Measurements from ENCODE around the gene MFN1.
A peak's percentile ranks its signal among the peaks of the same experiment; 100 is the strongest.

Gene MFN1

GRCh38 chr3:179347345-179348194 is at the start of gene MFN1:
MFN1 (plus strand) TSS chr3:179347709; CDS start chr3:179348852, 1,143 bp downstream.
- peak within 1 kb of the TSS; percentile 85 for H3K4me3 ChIP-seq (ENCODE audit: control insufficient read depth, low read depth, low read length)
- TF ChIP-seq, protein P1, sequence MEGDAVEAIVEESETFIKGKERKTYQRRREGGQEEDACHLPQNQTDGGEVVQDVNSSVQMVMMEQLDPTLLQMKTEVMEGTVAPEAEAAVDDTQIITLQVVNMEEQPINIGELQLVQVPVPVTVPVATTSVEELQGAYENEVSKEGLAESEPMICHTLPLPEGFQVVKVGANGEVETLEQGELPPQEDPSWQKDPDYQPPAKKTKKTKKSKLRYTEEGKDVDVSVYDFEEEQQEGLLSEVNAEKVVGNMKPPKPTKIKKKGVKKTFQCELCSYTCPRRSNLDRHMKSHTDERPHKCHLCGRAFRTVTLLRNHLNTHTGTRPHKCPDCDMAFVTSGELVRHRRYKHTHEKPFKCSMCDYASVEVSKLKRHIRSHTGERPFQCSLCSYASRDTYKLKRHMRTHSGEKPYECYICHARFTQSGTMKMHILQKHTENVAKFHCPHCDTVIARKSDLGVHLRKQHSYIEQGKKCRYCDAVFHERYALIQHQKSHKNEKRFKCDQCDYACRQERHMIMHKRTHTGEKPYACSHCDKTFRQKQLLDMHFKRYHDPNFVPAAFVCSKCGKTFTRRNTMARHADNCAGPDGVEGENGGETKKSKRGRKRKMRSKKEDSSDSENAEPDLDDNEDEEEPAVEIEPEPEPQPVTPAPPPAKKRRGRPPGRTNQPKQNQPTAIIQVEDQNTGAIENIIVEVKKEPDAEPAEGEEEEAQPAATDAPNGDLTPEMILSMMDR (conservative IDR thresholded peaks at IDR 0.05; ENCODE audit: control insufficient read depth, insufficient read depth, low read depth, low read length) = no peak
- DNase-seq (ENCODE audit: low read depth) = peak; percentile 95

GRCh38 chr3:179297971-179298725 is 49.4 kb upstream of the MFN1 start:
- H3K4me3 ChIP-seq (ENCODE audit: control insufficient read depth, low read depth, low read length) = no peak overlapping the region
- DNase-seq (ENCODE audit: low read depth) = no peak
- TF ChIP-seq, protein P1 (conservative IDR thresholded peaks at IDR 0.05; ENCODE audit: control insufficient read depth, insufficient read depth, low read depth, low read length) = no peak

DNA sequence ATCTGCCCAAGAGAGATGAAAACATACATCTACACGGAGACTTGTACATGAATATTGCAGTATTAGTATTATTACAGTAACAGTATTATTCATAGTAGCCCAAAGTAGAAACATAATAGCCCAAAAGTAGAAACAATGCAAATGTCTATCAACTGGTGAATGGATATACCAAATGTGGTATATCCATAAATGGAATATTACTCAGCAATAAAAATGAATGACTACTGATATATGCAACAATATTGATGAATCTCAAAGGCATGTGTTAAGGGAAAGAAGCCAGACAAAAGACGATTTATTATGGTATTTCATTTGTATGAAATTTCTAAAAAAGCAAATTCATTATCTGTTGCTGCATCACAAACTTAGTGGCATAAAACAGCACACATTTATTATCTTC is 48.2 kb upstream of the MFN1 start:
- TF ChIP-seq, protein P1 (conservative IDR thresholded peaks at IDR 0.05; ENCODE audit: control insufficient read depth, insufficient read depth, low read depth, low read length) = no peak
- no peak for DNase-seq (ENCODE audit: low read depth)
- no peak overlapping the region for H3K4me3 ChIP-seq (ENCODE audit: control insufficient read depth, low read depth, low read length)

GRCh38 chr3:179299999-179300613 is 47.4 kb upstream of the MFN1 start:
- H3K4me3 ChIP-seq (ENCODE audit: control insufficient read depth, low read depth, low read length) = no peak overlapping the region
- TF ChIP-seq, protein P1 (conservative IDR thresholded peaks at IDR 0.05; ENCODE audit: control insufficient read depth, insufficient read depth, low read depth, low read length) = no peak
- no peak for DNase-seq (ENCODE audit: low read depth)

DNA sequence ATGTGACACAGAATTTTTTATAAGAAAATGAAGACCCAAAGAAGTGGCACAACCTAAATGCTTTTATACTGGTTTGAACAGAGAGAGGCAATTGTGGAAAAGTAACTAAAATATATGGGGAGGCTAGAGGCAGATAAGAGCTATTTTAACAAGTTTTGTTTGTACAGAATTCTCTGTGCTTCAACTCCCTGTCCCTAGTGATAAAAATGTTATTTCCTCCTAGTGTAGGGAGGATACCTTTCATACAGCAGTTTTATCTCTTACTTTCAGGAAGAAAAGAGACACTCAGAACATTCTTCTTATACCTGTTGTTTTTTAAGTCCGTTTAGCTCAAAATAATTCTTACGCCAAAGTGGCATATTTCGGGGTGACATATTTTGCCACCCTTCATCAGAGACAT is 45.9 kb upstream of the MFN1 start:
- no peak for DNase-seq (ENCODE audit: low read depth)
- TF ChIP-seq, protein P1 (conservative IDR thresholded peaks at IDR 0.05; ENCODE audit: control insufficient read depth, insufficient read depth, low read depth, low read length) = no peak
- no peak overlapping the region for H3K4me3 ChIP-seq (ENCODE audit: control insufficient read depth, low read depth, low read length)

- H3K4me3 ChIP-seq (ENCODE audit: control insufficient read depth, low read depth, low read length) = no peak overlapping the region
- TF ChIP-seq, protein P1 (conservative IDR thresholded peaks at IDR 0.05; ENCODE audit: control insufficient read depth, insufficient read depth, low read depth, low read length) = no peak
- no peak for DNase-seq (ENCODE audit: low read depth)
Measured at GRCh38 chr3:179302111-179302510, 45.4 kb upstream of the MFN1 start.
